Superior temporal gyrus (tissue), 1 donor: ENCODE data around the gene SLC5A9.

Experiments
- DNase-seq: peaks from one replicate; pipeline ENCODE4 v3.0.0-alpha.2; 2016; ENCODE audit errors: extremely low spot score

Gene SLC5A9

GRCh38 chr1:48222501-48223242, at the start of gene SLC5A9:
SLC5A9 (plus strand) TSS chr1:48222716; CDS start chr1:48222737, 21 bp downstream.
- no peak for DNase-seq

GRCh38 chr1:48175116-48175515, 47.4 kb upstream of the SLC5A9 start:
- no peak for DNase-seq

- DNase-seq, result no peak
These were observed 45.3 kb upstream of the SLC5A9 start for GRCh38 chr1:48177257-48177656.

GRCh38 chr1:48181669-48182367, 40.7 kb upstream of the SLC5A9 start:
- DNase-seq, result no peak

- DNase-seq, result no peak
These were observed 40.1 kb upstream of the SLC5A9 start for GRCh38 chr1:48182439-48182838.

- DNase-seq, result no peak
These were observed 36.1 kb upstream of the SLC5A9 start for GRCh38 chr1:48186306-48186839.

GRCh38 chr1:48187969-48188563, 34.5 kb upstream of the SLC5A9 start:
- DNase-seq, result no peak

- DNase-seq, result no peak
These were observed 31.6 kb upstream of the SLC5A9 start for GRCh38 chr1:48190881-48191280.

GRCh38 chr1:48194801-48195200, 27.7 kb upstream of the SLC5A9 start:
- no peak for DNase-seq

GRCh38 chr1:48196237-48196636, 26.3 kb upstream of the SLC5A9 start:
- no peak for DNase-seq

- DNase-seq, result no peak
These were observed 23.5 kb upstream of the SLC5A9 start for GRCh38 chr1:48198970-48199369.

GRCh38 chr1:48200166-48200900, 22.2 kb upstream of the SLC5A9 start:
- DNase-seq, result no peak

- DNase-seq, result peak; percentile 89
These were observed 20.3 kb upstream of the SLC5A9 start for GRCh38 chr1:48202030-48202752.

- peak; percentile 69 for DNase-seq
These were observed 19.1 kb upstream of the SLC5A9 start for GRCh38 chr1:48203287-48203900.

GRCh38 chr1:48205522-48205921, 17.0 kb upstream of the SLC5A9 start:
- DNase-seq, result no peak

GRCh38 chr1:48206371-48206770, 16.1 kb upstream of the SLC5A9 start:
- DNase-seq, result no peak

GRCh38 chr1:48207131-48207530, 15.4 kb upstream of the SLC5A9 start:
- no peak for DNase-seq

GRCh38 chr1:48207536-48208075, 14.9 kb upstream of the SLC5A9 start:
- DNase-seq, result no peak

GRCh38 chr1:48208251-48208650, 14.3 kb upstream of the SLC5A9 start:
- DNase-seq, result no peak

GRCh38 chr1:48208652-48209051, 13.9 kb upstream of the SLC5A9 start:
- DNase-seq, result no peak
